GM19455 (cell line): ENCODE measurements around the gene CCND3.

Source experiments
- ATAC-seq: cut with Tn5 transposase; IDR thresholded peaks from one replicate; pipeline ENCODE4 v1.9.1; 2021; ENCODE audit not compliant: unreplicated experiment

CCND3 gene

DNA sequence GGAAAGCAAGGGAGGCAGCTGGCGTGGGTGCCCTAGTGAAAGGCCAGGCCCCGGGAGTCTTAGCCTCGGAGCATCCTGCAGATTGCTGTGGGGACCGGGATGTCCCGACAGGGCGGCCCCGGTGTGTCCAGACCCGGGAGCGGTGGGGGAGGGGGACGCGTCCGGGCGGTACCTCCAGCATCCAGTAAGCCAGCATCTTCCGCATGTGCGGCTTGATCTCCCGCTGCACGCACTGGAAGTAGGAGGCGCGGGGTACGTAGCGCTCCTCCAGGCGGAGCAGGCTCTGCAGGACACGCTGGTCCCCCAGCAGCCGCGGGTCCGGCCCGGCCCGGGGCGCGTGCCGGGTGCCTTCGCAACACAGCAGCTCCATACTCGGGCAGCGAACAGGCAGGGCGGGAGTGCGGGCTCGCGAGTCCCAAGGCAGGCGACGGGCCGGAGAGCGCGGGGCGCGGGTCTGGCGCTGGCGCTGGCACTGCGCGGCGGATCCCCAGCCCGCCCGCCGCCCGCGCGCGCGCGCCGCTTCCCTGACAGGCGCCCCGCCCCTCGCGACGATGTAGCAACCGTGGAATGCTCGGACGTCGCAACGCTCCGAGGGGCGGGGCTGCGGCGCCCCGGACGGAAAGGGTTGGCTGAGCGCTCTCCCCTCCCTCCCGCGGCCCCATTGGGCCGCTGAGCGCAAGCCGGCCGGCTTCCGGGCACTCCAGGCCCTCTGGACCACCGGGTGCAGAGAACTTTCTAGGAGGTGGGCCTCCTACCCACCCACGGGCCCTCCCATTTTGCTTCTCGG is at the start of gene CCND3:
CCND3 (minus strand) TSS at position 529 of the 787 bp plus-strand sequence; CDS start at position 370, 159 bp downstream.
- ATAC-seq = peak; percentile 87

- no peak for ATAC-seq
Observed at GRCh38 chr6:41986339-41986738, 44.7 kb upstream of the CCND3 start.

GRCh38 chr6:41984623-41985022 is 43.0 kb upstream of the CCND3 start:
- ATAC-seq = no peak

GRCh38 chr6:41976794-41977484 is 35.3 kb upstream of the CCND3 start:
- no peak for ATAC-seq

DNA sequence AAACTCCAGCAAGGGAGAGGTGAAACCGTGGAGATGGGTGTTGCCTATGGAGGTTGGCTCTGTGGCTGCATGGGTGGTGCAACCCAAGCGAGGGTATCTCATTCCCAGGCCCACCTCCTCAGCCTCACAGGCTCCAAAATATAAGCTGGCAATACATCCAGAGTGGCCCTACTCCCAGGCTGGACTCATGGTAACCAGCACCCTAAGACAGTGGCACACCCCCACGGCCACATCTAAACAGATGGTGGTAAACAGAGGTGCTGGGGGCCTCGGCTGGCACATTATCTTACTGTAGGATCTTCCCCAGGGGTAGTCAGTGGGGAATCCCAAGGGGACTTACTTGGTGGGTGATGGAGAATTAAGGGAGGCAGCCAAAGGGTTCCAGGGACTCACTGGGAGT is 33.7 kb upstream of the CCND3 start:
- no peak for ATAC-seq

GRCh38 chr6:41974281-41974825 is 32.7 kb upstream of the CCND3 start:
- ATAC-seq = no peak

DNA sequence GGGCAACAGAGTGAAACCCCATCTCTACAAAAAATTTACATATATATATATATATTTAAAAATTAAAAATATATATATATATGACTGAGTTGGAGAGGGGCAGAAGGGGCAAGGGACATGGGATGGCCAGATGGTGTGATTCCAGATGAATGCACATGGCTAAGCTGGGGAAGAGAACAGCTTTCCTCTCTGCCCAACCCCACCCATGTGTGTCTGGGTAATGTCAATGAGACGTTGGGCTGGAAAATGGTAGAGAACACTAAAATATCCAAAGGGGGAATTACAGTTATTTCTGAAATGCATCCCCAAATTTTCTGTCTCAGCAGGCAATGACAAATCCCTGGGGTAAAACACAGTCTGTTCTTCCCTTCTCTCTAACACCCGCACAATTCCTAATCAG is 31.2 kb upstream of the CCND3 start:
- no peak for ATAC-seq

DNA sequence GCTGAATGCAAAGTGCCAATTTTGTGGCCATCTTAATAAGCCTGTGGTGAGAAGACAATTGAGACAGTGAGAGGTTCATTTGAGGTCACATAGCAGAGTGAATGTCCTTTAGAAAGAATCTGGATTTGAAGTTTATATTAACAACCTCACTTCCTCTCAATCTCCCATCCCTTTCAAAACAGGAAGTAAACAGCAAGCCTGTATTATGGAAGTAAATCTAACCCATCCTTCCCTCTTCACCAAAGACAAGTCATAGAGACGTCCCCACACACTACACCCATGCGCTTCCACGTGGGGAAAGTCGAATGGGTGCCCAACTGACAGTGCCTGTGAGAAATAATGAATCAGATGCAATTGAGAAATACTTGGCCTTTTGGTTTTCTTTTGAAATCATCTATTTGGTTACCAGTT is 28.8 kb upstream of the CCND3 start:
- no peak for ATAC-seq

GRCh38 chr6:41967312-41968287 is 26.0 kb upstream of the CCND3 start:
- no peak for ATAC-seq

DNA sequence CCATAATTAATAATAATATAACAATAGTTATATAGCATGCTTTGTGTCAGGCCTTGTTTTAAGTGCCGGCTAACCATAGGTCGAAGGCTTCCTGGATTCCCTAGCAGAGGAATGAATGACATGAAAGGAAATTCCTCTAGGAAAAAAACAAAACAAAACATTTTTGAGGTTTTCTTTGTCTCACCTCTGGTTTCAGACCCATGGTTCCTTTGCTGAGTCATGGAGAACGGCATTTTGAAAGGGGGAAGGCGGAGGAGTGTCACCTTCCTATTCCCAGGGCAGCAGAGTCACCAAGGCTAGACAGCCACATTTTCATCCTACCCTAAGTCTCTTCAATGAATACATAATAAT is 25.3 kb upstream of the CCND3 start:
- ATAC-seq = no peak

DNA sequence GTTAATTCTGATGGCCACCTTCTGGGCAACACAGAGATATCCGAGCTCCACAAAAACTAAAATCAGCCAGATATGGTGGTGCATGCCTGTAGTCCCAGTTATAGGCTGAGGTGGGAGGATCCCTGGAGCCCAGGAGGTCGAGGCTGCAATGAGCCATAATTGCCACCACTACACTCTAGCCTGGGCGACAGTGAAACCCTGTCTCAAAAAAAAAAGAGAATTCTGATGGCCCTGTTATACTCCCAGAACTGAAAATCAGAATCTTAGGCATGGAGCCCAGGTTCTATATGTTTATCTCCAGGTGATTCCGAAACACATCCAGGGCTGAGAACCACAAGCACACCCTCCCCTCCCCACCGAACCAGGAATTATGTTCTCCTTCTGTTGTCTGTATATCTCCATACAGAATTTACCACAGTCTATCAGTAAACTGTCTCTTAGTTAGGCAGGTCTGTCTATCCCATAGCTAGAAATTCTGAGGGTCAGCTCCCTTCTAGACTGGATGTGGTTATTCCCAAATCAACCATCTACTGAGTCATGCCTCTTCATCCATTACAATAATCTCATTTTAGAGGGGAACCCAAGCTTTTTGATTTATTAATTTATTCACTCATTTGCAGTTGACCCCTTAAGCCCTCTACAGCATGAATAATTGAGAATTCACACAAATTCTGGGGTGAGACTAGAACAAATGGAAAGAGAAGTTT is 24.8 kb upstream of the CCND3 start:
- no peak for ATAC-seq

DNA sequence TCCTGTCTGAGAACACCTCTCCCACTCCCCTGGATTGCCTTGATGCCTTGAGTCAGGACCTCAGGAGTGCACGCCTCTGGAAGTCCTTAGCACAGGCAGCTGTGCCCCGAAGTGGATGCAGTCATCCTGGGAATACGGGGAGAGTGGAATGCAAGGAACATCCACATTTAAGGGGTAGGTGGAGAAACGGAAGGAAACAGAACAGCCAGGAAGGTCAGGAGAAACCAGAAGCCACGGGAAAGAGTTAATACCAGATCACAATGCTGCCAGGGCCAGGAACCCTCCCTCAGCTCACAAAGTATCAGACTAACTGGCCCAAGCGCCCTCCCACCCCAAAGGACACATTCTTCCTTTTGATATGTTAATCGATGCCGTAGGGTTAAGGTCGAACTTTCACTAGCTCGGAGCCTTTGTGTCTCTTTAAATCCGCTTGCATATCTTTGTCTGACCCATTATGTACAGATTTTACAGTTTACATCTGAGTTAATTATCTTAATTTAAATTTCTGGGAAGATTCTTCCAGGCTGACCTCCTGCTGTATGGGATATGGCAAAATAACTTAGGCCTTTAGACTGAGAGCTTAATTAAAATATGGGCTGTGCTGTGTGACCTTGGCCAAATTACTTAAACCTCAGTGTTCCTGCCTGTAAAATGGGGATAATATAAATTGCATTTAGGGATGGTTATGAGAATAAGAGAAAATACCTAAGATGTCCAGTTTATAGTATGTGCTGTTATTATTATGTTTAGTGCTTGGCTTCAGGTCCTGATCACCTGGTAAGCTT is 24.0 kb upstream of the CCND3 start:
- no peak for ATAC-seq

DNA sequence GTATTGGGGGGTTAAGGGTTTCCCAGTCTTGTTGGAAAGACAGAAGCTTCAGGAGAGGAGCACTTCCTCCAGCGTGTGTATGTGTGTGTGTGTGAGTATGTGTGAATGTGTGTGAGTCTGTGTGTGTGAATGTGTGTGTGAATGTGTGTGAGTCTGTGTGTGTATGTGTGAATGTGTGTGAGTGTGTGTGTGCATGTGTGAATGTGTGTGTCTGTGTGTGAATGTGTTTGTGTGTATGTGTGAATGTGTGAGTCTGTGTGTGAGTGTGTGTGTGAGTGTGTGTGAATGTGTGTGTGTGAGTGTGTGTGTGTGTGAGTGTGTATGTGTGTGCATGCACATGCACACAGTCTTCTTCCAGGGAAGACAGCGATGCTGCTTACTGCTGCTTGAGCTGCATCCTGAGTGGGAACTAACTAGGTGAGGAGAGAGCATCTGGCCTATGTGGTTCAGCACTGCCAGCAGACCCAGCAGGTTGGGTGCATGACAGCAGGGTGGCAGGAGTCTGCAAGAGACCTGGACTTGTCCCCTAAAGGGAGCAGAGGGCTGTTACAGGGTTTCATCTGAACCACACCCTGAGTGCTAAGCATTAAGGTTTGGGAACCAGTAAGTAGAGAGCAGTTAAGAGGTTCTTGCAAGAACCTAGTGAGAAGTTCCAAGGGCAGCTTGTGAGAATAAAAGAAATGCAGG is 22.7 kb upstream of the CCND3 start:
- no peak for ATAC-seq

GRCh38 chr6:41963371-41963770 is 21.8 kb upstream of the CCND3 start:
- ATAC-seq = no peak

- no peak for ATAC-seq
Observed at GRCh38 chr6:41960028-41960427, 18.4 kb upstream of the CCND3 start.

- no peak for ATAC-seq
Observed at GRCh38 chr6:41958022-41958856, 16.6 kb upstream of the CCND3 start.

DNA sequence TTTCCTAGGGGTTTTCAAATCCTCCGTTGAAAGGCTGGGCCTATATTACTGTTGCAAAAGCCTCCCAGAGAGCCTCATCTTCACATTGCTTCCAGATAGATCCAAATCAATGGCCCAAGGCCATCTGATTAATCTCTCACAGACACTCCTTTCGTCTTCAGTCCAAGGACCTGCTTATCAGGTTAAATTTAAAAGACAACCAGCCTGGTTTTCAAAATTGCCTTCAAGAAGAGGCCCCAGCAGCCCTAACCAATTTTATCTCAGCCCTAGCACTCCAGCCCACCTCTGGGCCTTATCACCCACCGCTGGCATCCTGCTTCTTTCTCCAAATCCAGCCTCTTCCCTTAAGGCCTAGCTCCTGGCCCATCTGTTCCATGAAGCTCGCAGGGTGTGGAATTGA is 15.5 kb upstream of the CCND3 start:
- no peak for ATAC-seq

GRCh38 chr6:41955412-41955811 is 13.8 kb upstream of the CCND3 start:
- no peak for ATAC-seq
